EL (cell line): ENCODE data around the gene DNAI1.

Experiments used
- DNase-seq: peaks from one replicate; pipeline ENCODE4 v3.0.0-alpha.2; 2016

The DNAI1 gene

GRCh38 chr9:34547960-34548611 is 89.5 kb downstream of the DNAI1 start:
- DNase-seq = peak; percentile 63

- no peak for DNase-seq
Measured at GRCh38 chr9:34549407-34549732, 90.8 kb downstream of the DNAI1 start.

DNA sequence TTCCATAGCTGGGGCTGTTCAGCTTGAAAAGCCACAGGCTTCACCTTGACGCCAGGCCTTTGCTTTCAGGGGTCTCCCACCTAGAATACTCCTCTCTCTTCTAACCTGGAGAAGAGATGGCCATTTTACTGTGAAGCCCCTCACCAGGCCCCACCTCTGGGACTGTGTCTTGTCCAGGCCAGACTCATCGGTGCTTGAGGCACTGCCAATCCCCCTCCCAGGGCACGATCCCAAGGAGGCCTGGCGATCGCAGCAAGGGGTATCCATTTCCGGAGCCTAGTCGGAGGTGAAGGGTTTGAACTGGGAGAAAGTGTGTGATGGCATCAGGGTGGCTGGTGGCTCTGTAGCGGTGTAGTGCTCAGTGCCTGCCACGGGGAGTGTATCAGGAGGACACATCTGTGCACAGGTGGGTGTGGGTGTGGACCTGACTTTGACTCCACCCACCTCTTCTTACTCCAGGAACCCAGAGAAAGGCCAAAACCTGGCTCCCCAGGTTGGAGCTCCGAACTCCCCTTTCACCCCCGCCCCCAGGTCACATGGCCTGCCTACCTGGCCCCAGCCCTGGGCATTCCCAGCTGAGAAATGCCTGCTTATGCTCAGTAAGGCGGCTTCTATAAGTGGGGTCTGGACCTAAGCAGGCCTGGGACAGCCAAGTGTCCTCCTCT is 91.5 kb downstream of the DNAI1 start:
- no peak for DNase-seq

GRCh38 chr9:34550681-34551270 is 92.2 kb downstream of the DNAI1 start:
- DNase-seq = no peak

- no peak for DNase-seq
Measured at GRCh38 chr9:34551751-34552605, 93.4 kb downstream of the DNAI1 start.

GRCh38 chr9:34552606-34552981 is 94.0 kb downstream of the DNAI1 start:
- DNase-seq = no peak

DNA sequence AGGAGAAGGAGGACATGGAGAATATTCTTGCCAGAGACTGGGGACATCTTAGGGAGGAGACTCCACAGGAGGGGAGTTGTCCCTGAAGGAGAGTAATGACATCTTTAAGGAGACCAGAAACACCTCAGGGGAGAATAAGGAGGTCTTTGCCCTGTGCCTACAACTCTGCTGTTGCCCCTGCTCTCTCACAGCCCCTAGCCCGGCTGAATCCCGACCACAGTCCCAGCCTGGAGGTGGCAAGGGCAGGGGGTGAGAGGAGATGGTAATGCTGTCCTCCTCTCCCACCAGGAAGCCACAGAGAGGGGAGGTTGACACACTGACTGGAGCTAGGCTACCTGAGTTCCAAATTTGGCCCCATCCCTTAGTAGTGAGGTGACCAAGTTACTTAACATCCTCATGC is 94.4 kb downstream of the DNAI1 start:
- DNase-seq = no peak

- DNase-seq = no peak
Measured at GRCh38 chr9:34553511-34554021, 95.0 kb downstream of the DNAI1 start.

DNA sequence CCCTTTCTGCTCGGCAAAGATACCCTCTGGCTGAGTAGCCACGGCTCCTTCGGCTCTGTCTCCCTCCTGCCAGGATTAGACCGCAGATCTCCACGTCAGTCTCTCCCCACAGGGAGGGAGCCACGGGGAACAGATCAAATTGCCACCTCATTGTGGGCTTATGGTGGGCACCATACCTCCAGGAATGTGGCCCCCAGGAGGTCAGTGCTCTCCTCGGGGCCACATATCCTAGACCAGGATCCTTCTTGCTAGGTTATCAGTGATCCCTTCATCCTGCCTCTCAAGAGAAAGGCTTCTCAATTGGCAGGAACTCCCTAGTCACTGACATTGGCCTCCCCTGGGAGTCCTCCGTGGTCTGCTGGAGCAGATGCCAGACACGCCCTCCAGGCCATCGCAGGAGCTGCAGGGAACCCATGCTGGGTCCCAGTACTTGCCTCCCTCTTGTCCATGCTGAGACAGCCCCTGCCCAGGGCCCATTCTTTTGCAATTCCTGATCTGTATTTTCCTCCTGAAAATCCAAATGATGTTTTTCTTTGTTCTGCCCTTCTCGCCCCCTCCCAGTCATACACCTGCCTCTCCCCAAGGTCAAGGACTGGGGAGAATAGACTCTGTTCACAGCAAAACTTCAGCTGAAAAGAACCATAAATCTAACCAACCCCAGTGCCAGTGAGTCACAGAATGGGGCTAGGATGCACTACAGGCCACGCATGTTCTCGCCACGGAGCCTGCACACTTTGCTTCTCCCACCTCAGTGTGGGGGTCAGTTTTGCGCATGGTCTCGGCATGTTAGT is 95.8 kb downstream of the DNAI1 start:
- DNase-seq = no peak

DNA sequence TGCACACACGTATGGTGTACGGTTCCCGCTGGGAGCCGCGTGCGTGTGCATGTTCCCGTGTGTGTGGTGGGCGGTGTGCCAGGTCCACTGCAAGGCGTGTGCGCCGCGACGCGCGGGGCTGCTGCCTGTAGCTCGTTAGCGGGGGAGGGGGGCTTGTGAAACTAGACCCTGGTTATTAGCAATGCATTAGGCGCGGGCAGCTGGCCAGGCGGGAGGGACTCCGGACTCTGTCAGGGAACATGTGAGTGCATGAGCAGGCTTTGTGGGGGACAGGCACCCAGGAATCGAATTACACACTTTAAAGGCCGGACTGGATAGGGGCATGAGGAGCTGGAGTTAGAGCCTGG is 96.4 kb downstream of the DNAI1 start:
- no peak for DNase-seq

- no peak for DNase-seq
Measured at GRCh38 chr9:34555500-34555899, 96.9 kb downstream of the DNAI1 start.

- DNase-seq = no peak
Measured at GRCh38 chr9:34555936-34556525, 97.4 kb downstream of the DNAI1 start.

GRCh38 chr9:34556949-34557348 is 98.3 kb downstream of the DNAI1 start:
- DNase-seq = no peak

- DNase-seq = no peak
Measured at GRCh38 chr9:34557426-34558321, 99.1 kb downstream of the DNAI1 start.

DNA sequence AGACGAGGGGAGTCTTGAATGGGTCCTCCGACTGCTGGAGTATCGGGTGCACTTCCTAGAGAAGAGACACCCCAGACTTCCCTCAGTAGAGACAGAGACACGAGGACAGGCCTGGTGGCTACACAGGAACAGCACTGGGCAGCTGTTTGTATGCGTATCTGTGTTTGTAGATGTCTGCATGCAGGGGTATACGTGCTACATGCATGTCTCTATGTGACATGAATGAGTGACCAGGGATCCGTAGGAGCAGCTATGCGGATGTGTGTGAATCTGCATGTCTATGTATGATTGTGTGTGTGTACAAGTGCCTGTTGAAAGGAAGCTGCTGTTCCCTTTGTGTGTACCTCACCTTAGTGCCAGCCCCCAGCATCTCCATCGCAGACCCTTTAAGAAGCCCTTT is 99.8 kb downstream of the DNAI1 start:
- no peak for DNase-seq

DNA sequence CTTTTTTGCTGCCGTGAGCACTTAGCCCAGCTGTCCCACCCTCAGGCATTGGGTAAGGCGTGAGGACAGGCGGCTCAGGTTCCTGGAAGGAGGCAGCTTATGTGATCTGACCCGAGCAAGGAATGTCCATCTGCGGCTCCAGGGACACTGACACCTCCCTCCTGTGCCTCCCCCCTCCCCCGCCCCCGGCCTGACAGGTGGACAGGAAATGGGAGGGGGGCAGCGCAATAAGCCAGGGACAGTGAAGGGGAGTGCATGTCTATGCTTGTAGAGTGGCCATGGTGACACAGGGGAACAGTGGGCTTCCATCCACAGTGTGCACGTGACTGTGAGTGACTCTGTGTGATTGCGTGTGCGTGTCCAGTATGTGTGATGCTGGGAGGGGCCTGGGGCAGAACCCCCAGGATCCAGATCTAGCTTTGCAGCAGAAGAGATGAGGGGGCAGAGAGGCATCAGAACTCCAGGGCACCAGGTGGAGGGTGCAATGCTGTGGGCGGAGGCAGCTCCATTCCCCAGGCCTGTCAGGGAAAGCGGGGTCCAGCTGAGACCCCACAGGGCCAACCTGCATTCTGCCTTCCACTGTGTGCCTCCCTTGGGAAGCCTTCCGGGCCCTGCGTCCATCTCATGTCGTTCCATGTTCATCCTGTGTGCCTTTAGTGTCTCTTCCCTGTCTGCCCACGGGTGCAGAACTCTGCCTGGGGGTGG is 100.5 kb downstream of the DNAI1 start:
- no peak for DNase-seq

DNA sequence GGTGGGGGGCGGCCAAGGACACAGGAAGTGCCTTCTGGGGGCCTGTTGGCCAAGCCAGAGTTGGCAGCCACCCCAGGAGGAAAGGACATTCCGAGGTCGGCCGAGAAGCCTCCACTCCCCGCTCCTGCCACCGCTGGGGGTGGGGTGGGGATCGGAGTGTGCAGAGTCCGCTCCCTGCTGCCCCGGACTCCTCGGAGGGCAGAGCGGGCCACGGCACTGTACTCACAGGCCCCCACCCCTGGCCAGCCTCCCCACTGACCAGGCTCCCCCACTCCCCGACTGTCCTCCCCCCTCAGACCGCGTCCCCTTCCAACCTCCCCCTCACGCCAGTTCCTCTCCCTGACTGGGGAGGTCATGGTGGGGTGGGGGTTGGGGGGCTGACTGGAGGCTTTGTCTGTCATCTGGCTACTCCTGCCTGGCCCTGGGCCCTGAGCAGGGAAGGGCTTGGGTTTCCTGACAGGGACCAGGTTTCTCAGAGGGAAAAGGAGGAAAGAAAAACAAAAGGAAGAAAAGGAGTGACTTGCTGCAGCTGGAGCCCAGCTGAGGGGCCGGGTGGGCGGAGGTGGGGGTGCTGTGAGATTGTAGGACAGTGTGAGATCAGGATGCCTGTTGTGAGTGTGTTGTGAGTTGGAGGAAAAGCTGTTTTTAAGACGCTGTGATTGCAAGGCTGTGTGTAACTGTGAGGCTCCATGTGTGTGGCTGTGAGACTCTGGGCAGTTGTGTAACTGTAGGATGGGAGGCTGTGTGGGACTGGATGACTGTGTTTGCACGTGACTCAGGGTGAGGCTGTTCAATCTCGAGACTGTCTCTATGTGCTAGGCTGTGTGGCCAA is 101.2 kb downstream of the DNAI1 start:
- DNase-seq = peak; percentile 59

DNA sequence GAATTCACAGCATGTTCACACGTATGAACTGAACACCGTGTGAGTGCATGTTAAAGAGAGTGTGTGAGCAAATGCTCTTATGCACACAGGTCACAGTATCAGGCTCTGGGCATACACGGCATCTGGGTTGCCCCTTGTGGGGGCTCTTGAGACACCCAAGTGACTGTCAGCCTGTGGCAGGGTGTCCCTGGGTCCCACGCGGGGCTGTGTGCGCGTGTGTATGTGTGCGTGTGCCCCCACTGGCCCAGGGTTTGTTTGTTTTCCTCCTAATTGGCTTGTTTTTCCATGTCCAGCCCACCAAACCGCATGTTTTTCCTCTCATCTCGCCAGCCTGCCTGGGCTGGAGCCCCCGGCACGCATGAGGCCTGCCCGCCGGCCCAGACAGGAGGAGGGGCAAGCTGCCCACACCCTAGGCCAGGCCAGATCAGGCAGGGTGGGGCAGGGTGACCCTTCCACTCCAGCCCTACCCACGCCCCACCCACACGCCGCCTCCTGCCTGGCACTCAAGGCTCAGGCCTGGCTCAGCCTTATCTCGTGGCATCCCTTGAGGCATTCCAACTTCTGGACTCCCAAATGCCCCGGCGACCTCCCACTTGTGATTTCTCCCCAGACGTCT is 102.1 kb downstream of the DNAI1 start:
- DNase-seq = no peak

GRCh38 chr9:34562135-34562745 is 103.6 kb downstream of the DNAI1 start:
- DNase-seq = no peak
